OCI-LY3 (cell line): ENCODE measurements around the gene ESYT1.

Source experiments
- H2AFZ ChIP-seq: fragments of 200-600, 300-600 bp; shearing (Covaris generic); 2 replicates; pipeline ENCODE4 v1.6.0; 2014; ENCODE audit warnings: antibody characterized with exemption, low read depth, low read length
- H3K27ac ChIP-seq: fragments of 200-600, 300-600 bp; sonication (generic); 2 replicates; pipeline ENCODE4 v1.5.1; 2014; ENCODE audit warnings: mild to moderate bottlenecking, low read length, moderate library complexity, mixed read lengths
- H3K27me3 ChIP-seq: fragments of 200-600, 300-600 bp; sonication (generic); 2 replicates; pipeline ENCODE4 v1.6.1; 2014; ENCODE audit warnings: low read depth, low read length, mixed read lengths
- H3K36me3 ChIP-seq: fragments of 200-600, 300-600 bp; sonication (generic); replicated peaks from 2 replicates; pipeline ENCODE3; 2014; ENCODE audit warnings: low read depth, low read length, mixed read lengths
- H3K4me1 ChIP-seq: fragments of 300-600, 200-600 bp; sonication (generic); 2 replicates; pipeline ENCODE4 v1.6.1; 2014; ENCODE audit warnings: low read length, mixed read lengths
- H3K4me2 ChIP-seq: fragments of 200-600, 300-600 bp; sonication (generic); 2 replicates; pipeline ENCODE4 v1.6.1; 2014; ENCODE audit warnings: low read length, mixed read lengths
- H3K4me3 ChIP-seq: fragments of 300-600, 200-600 bp; sonication (generic); 2 replicates; pipeline ENCODE4 v1.5.1; 2014; ENCODE audit warnings: antibody characterized with exemption, mild to moderate bottlenecking, low read length, moderate library complexity
- H3K79me2 ChIP-seq: fragments of 300-600, 200-600 bp; shearing (Covaris generic); 2 replicates; pipeline ENCODE4 v1.6.1; 2014; ENCODE audit warnings: mild to moderate bottlenecking, low read length, mixed read lengths
- H3K9ac ChIP-seq: fragments of 300-600, 200-600 bp; shearing (Covaris generic); 2 replicates; pipeline ENCODE4 v1.6.0; 2014; ENCODE audit warnings: mild to moderate bottlenecking, low read length, moderate library complexity
- H3K9me3 ChIP-seq: fragments of 200-600, 300-600 bp; shearing (Covaris generic); 2 replicates; pipeline ENCODE4 v1.6.1; 2014; ENCODE audit warnings: low read length, mixed read lengths; ENCODE audit not compliant: insufficient read depth
- H4K20me1 ChIP-seq: fragments of 200-600, 300-600 bp; sonication (generic); 2 replicates; pipeline ENCODE4 v1.6.1; 2016; ENCODE audit warnings: low read length, mixed read lengths; ENCODE audit not compliant: insufficient read depth
- EZH2phosphoT487 ChIP-seq: fragments of 200-600 bp; shearing (Covaris generic); IDR thresholded peaks from 2 replicates; pipeline ENCODE4 v1.6.1; 2018; ENCODE audit warnings: antibody characterized with exemption, mixed run types, low read depth
- TF ChIP-seq, protein P1 (sequence below): fragments of 200-600, 300-600 bp; sonication (generic); IDR thresholded peaks from 2 replicates; pipeline ENCODE4 v1.5.1; 2014; ENCODE audit warnings: antibody characterized with exemption, low read length, low read depth

The ESYT1 gene

DNA sequence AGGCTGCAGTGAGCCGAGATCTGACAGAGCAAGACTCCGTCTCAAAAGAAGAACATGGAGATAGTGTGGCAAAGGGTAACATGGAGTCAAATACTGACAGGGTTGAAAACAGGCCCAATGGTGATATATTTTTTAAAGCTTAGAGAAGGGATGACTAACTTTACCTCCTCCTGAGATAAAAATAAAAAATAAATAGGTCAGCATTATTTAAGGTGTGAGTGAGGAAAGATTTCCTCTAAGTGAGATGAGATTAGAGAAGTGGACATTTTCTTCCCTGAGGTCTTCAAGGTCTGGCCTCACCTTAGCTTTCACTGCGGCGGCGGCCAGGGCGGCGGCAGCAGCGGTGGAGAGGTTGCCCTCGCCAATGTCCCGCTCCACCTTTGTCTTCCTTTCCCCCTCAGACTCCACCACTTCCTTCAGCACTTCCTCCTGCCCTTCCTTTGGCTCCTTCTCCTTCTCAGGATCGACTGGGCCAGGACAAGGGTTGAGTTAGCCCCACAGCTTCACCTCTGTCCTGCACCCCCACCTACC lies 41.2 kb downstream of the ESYT1 start:
- Histone ChIP-seq H3K27ac (no peak overlapping the region), H3K9me3 (no peaks in the 10 kb centered on the region), H3K79me2 (no peaks in the 10 kb centered on the region), H3K4me2 (no peak overlapping the region), H2AFZ (no peak overlapping the region), H3K4me1 (no peaks in the 10 kb centered on the region), H3K9ac (no peak overlapping the region), H3K27me3 (no peaks in the 10 kb centered on the region), H4K20me1 (no peaks in the 10 kb centered on the region), H3K36me3 (peaks cover 46% of the 10 kb centered on the region), H3K4me3 (no peak overlapping the region)
- TF ChIP-seq, protein P1, sequence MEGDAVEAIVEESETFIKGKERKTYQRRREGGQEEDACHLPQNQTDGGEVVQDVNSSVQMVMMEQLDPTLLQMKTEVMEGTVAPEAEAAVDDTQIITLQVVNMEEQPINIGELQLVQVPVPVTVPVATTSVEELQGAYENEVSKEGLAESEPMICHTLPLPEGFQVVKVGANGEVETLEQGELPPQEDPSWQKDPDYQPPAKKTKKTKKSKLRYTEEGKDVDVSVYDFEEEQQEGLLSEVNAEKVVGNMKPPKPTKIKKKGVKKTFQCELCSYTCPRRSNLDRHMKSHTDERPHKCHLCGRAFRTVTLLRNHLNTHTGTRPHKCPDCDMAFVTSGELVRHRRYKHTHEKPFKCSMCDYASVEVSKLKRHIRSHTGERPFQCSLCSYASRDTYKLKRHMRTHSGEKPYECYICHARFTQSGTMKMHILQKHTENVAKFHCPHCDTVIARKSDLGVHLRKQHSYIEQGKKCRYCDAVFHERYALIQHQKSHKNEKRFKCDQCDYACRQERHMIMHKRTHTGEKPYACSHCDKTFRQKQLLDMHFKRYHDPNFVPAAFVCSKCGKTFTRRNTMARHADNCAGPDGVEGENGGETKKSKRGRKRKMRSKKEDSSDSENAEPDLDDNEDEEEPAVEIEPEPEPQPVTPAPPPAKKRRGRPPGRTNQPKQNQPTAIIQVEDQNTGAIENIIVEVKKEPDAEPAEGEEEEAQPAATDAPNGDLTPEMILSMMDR: no peak
- TF ChIP-seq EZH2phosphoT487: no peak

DNA sequence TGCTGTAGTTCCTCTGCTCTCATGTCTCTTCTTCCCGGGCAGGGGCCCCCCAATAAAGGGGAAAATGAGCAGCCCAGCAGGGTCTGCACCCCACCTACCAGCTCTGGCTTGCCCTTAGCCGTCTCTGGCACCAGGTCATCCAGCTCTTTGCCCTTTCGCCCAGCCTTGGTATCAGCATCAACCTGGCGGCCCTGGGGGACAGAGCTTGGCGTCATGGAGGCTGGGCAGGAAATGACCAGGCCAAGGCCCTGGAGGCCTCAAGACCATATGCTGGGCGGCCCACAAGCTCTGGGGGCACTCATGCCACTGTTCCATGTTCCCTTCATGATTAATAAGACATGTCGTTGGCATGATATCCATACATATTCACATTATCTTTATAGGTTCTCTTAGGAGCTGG lies 44.8 kb downstream of the ESYT1 start:
- H3K9ac ChIP-seq: no peak overlapping the region
- H3K4me3 ChIP-seq: no peak overlapping the region

DNA sequence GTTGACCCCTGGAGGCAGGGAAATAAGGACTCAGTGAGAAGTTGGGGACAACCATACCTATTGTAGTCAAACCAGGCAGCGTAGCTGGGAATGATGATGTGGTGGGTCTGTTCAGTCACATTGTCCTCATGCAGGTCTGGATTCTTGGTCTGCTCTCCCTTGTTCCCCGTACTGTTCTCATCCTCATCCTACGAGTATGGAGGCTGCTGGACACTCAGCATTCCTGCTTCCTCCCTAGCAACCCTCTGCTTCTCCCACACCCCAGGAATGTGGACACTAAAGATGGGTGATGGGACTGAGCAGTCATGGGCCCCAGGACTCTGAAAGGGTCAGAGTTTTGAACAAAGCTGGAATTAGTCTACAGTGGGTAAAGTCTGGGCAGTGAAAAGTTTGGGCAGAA lies 50.3 kb downstream of the ESYT1 start:
- Histone ChIP-seq H3K36me3 (peaks cover 41% of the 10 kb centered on the region), H3K4me2 (no peak overlapping the region), H3K27me3 (no peaks in the 10 kb centered on the region), H3K79me2 (no peaks in the 10 kb centered on the region), H3K27ac (no peak overlapping the region), H3K4me1 (no peaks in the 10 kb centered on the region), H2AFZ (no peak overlapping the region), H3K9ac (no peak overlapping the region), H3K4me3 (no peak overlapping the region), H3K9me3 (no peaks in the 10 kb centered on the region), H4K20me1 (no peaks in the 10 kb centered on the region)
- TF ChIP-seq EZH2phosphoT487: no peak

More for the DNA sequence above, 44.8 kb downstream of the ESYT1 start:
- H3K79me2 ChIP-seq: no peaks in the 10 kb centered on the region
- H3K4me1 ChIP-seq: no peaks in the 10 kb centered on the region
- H2AFZ ChIP-seq: no peak overlapping the region
- H3K4me2 ChIP-seq: no peak overlapping the region
- no peaks in the 10 kb centered on the region for H4K20me1 ChIP-seq
- TF ChIP-seq, protein P1: no peak
- no peak for TF ChIP-seq EZH2phosphoT487
- no peak overlapping the region for H3K27ac ChIP-seq
- peaks cover 47% of the 10 kb centered on the region for H3K36me3 ChIP-seq
- no peaks in the 10 kb centered on the region for H3K27me3 ChIP-seq
- H3K9me3 ChIP-seq: no peaks in the 10 kb centered on the region

DNA sequence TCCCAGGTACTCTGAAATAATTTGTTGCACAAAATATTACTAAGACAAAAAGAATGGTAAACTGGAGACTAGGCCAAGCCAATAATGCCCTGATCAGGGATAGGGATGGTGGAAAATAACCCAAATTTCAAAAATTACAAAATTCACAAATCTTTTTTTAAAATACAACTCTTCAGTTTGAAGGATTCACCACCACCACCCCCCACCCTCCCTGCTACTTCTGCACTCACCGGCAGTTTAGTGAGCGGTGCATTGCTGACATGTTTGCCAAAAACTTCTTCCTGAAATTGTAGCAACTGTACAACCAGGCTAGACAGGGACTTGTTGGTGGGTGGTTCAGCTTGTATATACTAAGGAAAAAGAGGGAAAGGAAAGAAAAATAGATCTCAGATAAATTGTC lies 58.9 kb downstream of the ESYT1 start:
- H3K9ac ChIP-seq: no peak overlapping the region

More for the DNA sequence above, 58.9 kb downstream of the ESYT1 start:
- Histone ChIP-seq H3K27me3 (no peaks in the 10 kb centered on the region), H3K4me3 (no peak overlapping the region), H4K20me1 (peaks cover 9% of the 10 kb centered on the region; the same call in 1 of the 2 replicates), H3K36me3 (peaks cover 31% of the 10 kb centered on the region), H3K4me1 (peaks cover 14% of the 10 kb centered on the region), H2AFZ (no peak overlapping the region), H3K79me2 (peaks cover 31% of the 10 kb centered on the region), H3K4me2 (no peak overlapping the region), H3K27ac (no peak overlapping the region), H3K9me3 (no peaks in the 10 kb centered on the region)
- TF ChIP-seq, protein P1: no peak
